Stimulated activated CD4-positive, alpha-beta T cell treated with anti-CD3 and anti-CD28 coated beads, Interleukin-1b, Interleukin-23, amount 100 ng/mL, for 48 hours (primary cell): ENCODE results near the gene JAKMIP1.

Source experiments
- DNase-seq: peaks from one replicate; pipeline ENCODE4 v3.0.0-alpha.2; 2020

The JAKMIP1 gene

DNA sequence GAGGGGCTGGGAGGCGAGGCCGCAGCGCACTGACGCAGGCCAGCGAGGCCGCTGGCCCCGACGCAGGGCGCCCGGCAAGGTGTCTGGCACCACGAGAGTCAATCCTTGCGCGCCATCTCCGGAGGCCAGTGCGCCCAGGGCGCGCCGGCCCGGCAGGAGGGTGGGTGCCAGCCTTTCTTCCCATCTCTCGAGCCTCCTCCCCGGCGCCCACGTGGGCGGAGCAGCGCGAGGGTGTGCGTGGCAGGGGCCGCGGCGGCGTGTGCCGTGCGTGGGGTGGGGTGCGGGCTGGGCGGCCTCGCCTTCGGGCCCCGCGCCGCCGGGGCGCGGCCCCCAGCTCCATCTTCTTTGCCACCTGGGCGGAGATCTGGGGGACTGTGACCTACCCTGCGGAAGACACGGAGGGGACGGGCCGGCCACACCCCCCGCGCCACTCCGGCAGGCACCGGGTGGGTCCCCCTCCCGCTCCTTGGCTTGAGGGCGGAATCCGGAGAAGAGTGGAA lies 877 bp downstream of the JAKMIP1 start:
- no peak for DNase-seq

DNA sequence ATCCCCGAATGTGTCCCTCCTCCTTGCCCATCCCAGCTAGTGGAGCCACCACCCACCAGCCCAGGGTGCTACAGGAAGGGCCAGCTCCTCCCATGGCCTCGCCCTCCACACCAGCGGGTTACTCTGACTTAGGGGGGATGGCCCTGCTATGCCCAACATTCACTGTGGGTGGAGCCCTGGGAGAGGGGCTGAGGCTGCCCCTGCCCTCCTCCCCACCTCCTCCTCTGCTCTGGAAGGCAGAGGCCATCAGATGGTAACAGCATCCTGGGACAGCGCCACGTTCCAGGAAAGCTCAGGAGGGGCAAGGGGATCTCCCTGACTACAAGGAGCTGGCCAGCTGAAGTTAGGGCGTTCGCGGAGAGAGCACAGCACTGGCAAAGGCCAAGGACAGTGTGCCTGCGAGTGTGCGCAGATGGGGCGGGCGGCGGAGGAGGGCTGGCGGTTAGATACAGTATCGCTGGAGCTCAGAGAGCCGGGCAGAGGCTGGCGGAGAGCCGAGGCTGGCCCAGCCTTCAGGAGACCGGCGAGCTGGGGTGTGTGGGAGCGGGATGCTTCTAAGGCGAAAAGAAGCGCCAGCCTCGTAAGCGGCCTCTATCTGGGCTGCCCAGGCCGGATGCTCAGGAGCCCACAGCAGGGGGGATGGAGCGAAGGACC lies 1.5 kb downstream of the JAKMIP1 start:
- DNase-seq: no peak

DNA sequence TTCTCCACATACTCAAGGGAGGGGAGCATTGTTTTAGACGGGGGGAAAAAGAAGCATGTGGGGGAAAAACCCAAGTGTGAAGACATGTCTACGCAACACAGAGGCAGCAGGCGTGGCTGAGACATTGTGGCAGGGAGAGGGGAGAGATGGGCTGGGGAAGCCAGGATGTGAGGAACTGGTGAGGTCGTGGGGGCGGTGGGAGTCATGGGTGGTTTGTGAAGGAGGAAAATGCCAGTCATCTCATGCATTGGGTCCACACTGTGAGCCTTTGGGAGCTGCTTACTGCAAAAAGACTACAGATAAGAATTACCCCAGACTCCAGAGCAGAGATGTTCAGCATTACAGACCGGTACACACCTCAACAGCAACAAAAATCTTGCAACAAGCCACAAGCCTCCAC lies 2.1 kb downstream of the JAKMIP1 start:
- peak; percentile 71 for DNase-seq

DNA sequence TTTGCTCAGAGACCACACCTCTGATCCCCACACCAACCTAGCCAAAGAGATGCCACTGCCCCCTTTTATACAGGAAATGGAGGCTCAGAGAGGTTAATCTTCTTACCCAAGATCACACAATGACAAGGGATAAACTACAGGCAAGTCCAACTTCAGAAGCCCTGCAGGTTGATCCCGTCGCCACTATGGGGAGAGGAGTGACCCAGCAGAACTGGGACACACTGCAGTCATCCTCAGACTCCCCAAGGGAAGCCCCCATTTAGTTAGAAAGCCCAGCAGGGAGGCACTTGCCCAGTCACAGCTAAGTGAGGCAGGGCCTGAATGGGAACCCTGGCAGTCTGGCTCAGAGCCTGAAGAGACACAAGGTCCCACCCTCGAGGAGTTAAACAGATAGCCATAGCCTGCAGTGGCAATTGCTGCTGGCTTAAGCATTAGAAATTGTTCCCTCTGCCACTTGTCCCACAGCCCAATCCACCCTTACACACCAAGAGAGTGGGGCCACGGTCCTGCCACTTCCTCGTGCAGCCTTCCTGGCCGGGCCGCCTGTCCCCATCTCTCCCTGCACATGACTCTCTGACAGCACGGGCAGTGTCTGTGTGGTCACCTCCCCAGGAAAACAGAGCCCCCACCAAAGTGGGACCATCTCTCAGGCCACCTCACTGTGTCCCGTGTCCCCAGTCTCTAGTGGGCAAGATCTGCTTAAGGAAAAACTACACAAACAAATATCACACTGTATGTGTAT lies 2.7 kb downstream of the JAKMIP1 start:
- no peak for DNase-seq

DNA sequence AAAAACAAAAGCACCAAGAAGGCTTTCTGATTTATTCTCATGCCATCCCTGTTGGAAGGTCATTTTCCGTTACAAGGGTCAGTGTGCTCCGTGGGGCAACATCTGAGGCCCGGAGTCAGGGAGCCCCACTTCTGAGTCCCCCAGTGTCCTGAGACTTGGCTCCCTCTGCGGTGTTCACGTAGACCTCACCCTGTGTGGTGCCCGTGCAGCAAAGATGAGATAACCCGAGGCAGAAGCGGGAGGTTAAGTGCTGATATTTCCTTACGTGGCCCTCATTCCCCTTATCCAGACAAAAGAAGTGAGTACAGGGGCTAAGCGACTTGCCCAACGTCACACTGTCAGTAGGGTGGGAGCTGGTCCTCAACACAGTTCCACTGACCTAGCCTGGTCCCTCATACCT lies 3.5 kb downstream of the JAKMIP1 start:
- no peak for DNase-seq

DNA sequence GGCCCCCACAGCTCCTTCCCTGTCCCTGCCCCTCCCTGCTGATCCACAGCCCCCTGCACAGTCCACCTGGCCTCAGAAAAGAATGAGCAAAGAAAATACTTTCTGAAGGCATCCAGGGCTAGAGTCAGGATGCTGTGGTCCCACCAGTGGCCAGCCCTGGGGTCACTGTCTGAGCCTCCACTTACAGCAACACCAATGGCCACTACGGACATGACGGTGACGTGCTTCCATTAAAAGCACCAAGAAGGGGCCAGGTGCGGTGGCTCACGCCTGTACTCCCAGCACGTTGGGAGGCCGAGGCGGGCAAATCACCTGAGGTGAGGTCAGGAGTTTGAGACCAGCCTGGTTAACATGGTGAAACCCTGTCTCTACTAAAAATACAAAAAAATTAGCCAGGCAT lies 4.0 kb downstream of the JAKMIP1 start:
- DNase-seq: no peak

DNA sequence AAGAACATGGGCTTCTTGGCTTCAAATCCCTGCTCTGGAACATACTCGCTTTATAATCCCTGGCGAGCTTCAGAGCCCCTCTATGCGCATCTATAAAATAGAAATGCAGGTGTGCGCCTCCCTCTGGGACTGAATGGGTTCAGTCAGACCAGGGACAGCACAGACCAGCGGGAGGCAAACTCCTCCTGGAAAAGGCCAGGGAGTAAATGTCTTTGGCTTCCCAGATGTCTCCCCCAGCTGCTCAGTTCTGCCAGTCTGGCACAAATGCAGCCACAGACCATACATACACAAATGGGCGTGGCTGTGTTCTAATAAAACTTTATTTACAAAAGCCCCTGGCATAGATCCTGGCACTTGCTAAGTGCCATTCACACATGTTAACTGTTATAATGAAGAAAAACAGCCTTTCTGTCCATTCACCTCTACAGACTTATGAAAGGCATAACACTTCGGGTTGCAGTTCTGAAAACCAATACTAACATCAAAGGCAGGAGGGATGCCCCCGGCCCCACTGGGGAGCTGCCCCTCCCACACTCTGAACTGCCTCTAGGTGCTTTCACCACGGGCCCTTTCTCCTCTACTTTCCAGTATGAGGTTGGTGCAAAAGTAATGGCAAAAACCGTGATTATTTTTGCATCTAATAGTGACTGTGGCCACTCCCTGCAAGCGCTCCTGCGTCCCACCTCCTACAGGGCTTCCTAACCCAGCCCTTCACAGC lies 4.6 kb downstream of the JAKMIP1 start:
- DNase-seq: no peak

DNA sequence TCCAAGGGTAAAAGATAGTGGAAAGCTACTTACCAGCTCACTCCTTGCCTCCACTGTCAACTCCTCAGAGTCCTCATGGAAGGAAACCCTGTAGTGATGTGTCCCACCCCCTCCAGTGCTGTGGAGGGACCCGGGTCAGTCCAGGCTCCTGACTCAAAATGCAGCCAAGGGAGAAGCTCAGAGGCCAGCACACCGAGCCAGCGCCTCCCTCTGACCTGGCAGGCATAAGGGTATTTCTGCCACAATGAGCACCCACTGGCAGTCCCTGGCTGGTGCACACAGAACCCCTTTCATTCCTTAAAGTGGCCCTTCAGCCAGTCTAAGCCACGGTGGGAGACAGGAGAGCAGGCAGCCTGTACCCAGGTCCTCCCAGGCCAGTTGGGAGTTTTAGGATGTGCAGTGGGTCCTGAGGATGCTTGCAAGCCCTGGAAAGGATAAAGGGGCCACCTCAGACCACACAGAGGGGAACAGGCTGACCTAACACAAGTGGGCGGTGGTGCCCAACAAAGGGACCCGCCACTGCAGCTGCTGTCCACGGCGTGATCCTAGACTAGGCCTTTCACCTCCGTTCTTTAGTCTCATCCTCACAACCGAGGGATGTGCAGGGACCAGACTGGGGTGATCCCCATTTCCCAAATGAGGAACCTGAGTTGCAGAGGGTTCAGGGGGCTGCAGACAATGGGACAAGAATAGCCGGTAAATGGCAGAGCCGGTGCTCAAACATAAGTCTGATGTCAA lies 5.7 kb downstream of the JAKMIP1 start:
- no peak for DNase-seq

DNA sequence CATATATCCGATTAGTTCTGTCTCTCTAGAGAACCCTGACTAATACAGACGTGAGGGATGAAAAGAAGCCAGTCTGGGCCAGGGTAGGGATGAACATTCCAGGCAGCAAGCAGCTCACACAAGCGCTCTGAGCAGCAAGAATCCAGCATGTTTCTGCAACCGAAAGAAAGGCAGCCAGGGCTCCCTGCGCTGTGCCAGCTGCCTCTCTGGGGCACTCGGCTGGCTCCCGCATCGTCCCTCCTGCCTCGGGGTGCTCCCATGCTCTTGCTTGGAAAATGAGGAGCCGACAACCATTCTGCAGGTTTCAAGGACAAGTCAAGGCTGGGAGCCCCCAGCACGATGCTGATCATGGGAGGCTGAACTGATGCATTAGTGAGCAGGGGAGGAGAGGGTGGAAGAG lies 7.0 kb downstream of the JAKMIP1 start:
- no peak for DNase-seq

DNA sequence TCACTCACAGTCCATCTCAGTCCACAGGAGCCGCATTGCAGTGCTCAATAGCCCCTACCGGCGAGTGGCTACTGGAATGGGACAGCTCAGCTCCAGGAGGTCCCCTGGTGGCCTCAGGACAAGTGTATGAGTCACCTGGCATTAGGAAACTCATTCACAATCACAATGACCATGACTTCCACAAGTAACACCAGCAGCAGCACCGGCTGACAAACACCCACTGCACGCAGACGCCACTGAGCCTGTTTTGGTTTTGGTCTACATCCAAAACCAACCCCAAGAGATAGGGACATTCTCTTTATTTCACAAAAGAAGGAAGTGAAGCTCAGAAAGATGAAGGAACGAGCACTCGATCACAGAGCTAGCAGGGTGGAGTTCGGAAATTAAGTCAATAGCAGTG lies 8.1 kb downstream of the JAKMIP1 start:
- no peak for DNase-seq

DNA sequence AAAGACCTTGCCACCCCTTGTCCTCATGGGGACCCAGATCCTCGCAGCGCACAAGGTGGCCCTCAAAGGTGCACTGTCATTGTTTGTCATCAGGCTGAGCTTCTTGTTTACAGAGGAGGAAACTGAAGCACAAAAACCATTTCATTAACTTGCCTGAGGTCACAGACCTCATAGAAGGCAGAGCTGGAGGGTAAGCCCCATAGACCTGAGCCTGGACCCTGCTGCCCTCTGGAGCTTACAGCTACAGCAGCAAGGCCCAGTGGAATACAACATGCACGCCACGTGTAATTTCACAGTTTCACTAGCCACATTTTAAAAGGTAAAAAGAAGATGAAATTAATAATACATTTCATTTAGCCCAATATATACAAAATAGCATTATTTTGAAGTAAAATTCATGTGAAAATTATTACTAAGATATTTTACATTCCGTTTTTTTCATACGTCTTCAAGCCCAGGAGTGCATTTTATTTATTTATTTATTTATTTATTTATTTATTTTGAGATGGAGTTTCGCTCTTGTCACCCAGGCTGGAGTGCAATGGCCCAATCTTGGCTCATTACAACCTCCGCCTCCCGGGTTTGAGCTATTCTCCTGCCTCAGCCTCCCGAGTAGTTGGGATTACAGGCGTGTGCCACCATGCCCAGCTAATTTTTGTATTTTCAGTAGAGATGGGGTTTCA lies 8.8 kb downstream of the JAKMIP1 start:
- DNase-seq: no peak

DNA sequence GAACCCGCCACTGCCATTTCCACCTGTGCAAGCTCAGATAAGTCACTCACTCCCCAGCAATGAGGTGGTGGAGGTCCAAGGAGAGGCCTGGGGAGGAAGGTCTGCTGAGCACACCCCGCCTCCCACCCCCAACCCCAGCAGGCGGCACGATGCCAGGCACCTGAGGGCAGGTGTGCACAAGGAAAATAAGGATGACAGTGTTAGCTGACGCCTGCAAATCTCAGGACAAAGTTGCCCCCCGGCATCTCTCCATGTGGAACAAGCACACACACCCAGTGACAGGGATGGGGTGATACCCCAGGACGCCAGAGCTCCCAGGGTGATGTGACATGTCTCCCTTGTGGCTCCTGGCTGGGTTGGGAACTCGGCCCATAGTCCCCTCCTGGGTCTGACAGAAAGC lies 9.9 kb downstream of the JAKMIP1 start:
- no peak for DNase-seq

DNA sequence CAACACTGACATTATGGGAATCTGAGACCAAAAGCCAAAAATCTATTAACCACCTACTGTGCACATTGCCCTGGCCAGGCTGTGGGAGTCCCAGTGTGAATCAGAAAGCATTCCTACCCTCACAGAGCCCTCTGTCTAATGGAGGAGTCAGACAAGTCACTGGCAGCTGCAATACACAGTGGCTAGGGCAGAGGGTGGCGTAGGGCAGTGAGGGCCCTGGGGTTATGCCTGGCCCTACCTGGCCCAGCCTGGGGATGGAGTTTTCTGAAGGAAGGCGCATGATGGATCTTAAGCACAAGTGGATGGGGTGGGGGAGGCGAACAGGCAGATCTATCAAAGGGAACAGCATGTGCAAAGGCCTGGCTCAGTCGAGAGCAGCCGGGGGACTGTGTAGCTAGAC lies 10.8 kb downstream of the JAKMIP1 start:
- no peak for DNase-seq

DNA sequence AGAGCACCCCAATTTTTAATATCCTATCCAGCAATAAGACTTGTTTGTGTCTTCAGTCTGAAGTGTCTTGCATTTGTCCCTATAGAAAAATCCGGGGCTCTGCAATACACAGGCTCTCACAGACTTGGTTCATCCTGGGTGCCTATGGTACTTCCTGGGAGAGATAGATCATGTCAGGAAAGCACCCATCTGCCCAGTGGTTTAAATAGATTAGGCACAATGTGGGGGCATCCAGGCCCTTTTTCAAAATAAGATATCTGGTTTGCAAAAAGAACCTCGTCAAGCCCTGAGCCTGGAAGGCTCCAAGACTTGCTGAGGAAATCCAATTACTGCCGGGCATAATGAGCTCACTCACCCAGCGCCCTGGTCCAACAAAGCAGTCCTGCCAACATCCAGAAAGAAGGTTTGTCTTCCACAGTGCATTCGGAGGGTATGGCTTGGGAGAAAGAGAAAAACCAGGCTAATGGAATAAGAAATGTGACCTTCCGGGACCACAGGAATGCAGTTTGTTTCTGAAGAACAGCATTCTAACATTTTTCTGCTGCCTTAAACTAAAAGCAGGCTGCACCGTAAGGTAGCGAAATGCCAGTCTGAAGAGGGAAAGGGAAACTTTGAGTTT lies 11.6 kb downstream of the JAKMIP1 start:
- no peak for DNase-seq

DNA sequence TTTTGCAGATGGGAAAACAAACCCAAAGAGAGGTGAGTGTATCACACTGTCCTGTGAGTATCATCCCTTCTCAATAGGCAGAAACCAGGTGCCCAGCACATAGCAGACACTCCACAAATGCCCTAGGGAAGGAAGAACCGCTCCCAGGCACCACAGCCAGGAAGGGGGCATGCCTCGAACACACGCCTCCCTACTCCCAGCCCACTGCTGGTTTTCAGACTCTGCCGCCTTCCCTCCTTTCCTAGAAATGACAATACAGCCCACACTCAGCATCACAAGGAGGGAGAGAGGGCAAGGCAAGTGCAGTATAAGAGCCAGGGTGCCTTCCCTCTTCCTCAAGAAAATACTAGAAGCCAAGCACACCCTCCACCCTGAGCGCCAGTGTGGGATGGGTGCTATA lies 16.2 kb downstream of the JAKMIP1 start:
- DNase-seq: no peak

DNA sequence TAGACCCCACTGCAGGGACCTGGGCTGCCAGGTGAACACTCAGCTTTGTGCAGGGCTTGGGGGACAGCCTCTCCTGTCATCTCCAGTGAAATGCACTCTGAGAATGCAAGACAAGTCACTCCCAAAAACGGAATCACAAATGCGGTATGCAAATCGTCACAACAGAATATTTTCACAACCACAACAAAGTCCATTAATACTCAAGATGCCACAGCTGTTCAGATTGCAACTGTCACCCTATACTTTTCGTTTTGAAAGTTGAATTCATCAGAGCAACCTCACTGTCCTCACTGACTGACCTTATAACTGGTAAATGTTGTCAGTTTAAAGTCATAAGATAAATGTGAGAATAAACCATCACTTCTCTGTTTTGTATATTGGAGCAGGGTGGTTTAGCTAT lies 16.6 kb downstream of the JAKMIP1 start:
- no peak for DNase-seq

DNA sequence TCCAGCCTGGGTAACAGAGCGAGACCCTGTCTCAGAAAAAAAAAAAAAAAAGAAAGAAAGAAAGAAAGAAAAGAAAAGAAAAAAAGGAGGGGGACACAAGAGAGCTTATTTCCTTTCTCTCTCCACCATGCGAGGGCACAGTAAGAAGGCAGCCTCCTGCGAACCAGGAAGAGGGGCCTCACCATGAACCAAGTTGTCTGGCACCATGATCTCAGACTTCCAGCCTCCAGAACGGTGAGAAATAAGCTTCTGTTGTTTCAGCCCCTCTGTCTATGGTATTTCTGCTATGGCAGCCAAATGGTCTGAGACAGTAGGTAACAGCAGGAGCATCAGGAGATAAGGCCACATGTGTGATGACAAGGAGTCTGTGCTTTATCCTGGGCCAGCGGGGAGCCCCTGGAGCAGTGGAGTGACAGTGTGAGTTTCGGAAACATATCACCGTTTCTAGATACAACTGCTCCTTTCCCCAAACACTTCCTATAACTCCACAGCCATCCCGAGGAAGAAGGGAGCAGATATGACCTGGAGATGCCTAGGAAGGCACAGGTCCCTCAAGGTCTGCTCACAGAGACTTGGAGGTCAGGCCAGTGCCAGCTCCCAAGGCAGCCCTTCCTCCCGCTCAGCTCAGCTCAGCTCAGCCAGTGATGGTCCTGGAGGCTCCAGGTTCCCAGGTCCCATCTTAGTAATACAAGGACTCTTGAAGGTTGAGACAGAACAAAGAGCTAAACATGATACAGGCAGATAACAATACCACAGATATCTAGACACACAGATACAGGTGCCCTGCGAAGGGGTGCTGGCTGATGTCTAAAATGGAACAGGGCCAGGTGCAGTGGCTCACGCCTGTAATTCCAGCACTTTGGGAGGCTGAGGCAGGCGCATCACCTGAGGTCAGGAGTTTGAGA lies 17.7 kb downstream of the JAKMIP1 start:
- DNase-seq: no peak

DNA sequence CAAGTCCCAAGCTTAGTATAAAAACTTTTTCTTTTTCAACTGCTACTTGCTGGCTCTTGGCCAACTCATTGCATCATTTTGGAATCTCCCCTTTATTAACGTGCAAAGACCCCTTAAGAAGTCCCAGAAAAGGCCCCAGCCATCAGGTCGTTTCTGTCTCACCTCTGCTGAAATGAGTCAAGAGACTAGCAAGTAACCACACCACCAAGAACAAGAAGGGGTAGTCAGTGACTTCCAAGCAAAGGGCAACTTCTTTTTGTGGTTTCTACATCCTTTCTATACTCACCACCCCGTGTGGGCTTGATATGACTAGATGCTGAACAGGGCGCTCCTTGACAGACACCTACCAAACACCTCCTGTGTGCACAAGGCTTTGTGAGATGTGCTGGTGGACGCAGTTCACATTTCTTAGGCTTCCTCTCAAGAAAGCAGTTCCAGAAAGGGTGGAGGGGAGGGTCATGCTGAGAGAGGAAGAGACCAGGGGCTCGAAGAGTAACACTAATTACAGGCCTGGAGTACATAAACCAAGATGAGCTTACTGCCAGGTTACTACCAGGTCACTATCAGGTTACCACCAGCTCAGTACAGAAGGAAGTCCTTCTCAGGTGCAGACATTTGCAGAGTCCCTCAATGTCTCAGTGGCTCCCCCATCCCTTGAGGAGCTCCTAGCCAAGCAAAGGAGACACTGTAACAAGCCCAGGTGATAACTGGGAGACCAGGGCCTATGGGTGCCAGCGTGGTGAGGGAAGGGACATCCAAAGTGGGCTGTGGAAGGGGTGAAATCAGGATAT lies 19.3 kb downstream of the JAKMIP1 start:
- DNase-seq: peak; percentile 58

DNA sequence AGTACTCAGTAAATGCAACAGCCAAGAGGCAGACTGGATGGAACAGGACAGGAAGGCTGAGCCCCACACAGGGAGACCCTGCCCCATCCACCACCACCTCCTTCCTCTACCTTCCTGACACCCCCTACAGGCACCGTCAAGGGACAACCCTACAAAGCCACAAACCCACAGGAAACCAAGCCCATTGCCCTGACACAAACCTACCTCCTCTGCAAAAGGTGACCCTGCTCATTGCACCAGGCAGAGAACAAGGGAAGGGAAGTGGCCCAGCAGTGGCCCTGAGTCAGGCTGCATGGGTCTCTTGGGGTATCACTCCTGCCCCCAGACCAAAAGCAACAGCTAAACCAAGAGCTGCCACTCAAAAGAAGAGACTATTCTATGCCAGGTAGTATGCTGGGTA lies 21.0 kb downstream of the JAKMIP1 start:
- no peak for DNase-seq

DNA sequence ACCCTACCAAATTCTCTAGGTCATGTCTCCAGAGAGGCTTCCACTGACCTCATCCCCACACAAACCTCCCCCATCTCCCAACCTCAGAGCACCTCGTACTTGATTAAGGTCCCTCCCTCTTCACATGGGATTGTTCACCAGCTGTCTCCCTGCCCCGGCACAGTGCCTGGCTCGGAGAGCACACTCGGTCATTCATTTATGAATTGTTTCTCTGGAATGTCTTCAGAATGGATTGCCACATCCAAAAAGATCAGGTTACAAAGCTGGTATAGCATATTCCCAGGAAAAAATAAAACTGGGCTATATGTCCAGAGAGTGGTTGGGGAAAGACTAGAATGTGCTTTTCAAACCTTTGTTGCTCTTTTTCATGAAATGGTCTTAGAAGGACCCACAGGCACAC lies 21.6 kb downstream of the JAKMIP1 start:
- no peak for DNase-seq
